Jurkat, Clone E6-1 (cell line): ENCODE measurements around the gene TBC1D21.
A peak's percentile ranks its signal among the peaks of the same experiment; 100 is the strongest.

Experiments used
- DNase-seq: peaks from one replicate; pipeline ENCODE4 v3.0.0-alpha.2; 2011; ENCODE audit warnings: low read depth, low spot score
- H3K4me3 ChIP-seq: 2 replicates; pipeline ENCODE4 v1.5.1; 2011; ENCODE audit warnings: mild to moderate bottlenecking, low read length, control low read depth, moderate library complexity

The TBC1D21 gene

GRCh38 chr15:73856458-73857192 lies 16.7 kb upstream of the TBC1D21 start:
- DNase-seq, result peak; percentile 80

DNA sequence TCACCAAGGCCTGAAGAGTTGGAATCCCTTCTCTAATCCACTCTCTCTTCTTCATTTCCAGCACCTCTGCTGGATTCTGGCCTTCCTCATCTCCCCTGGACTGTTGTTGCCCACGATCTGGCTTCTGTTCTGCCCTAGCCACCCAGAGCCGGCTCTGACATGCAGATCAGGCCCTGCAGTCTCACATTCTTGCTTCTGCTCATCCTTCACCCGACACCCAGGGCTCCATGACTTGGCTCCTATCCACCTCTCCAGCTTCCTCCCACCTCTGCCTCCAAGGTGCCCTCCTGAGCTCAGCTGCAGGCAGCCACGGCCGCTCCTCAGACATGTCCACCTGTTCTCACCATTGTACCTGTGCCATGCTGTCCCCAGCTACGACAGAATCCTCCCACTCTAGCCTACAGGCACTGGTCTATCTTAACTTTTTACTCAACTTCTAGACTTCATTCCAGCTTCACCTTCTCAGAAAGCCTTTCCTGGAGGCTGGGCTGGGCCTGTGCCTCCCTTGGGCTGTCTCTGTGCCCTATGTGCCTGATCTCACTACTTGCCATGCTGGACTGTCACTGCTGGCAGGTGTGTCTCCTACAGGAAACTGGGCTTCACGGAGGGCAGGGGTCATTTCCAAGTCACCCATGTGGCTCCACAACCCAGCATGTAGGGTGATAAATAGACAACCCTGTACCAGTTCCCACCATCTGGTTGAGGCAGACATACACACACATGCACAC lies 16.0 kb upstream of the TBC1D21 start:
- H3K4me3 ChIP-seq, result no peak overlapping the region
- no peak for DNase-seq

More at GRCh38 chr15:73856458-73857192, 16.7 kb upstream of the TBC1D21 start:
- no peak overlapping the region for H3K4me3 ChIP-seq

DNA sequence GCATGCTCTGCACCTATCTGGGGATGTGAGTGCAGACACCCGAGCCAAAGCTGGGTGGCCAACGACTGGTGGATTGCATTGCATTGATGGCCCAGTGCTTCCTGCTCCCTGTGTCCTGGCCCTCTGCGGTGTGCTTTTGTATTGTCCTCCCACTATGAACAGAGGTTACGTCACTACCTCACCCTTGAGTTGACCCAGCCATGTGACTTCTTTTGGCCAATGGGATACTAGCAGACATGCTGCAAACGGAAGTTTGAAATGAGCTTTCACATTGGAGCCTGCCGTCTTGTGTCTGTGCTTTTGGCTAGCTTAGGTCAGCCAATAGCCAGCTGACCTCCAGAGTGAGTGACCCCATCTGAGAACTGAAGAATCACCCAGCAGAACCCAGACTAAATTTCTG lies 15.3 kb upstream of the TBC1D21 start:
- DNase-seq, result no peak
- H3K4me3 ChIP-seq, result no peak overlapping the region

GRCh38 chr15:73862276-73862675 lies 11.1 kb upstream of the TBC1D21 start:
- no peak for DNase-seq
- H3K4me3 ChIP-seq, result no peak overlapping the region

DNA sequence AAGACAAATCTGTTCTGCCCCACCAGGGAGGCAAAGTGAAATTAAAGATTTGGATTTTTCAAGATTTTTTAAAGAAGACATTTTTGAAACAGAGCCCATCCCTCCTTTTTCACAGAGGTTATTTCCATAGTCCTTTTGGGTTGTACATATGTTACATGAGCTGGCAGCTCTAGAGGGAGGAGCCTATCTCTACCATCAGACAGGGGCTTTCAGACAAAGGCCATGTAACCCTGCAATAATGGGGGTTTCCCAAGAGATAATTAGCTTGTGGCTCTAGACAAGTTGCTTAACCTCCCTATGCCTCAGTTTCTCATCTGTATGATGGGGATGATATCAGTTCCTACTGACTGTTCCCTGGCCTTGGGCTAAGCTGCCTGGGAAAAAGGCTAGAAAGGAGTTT lies 8.0 kb upstream of the TBC1D21 start:
- DNase-seq, result no peak
- no peak overlapping the region; the same call in 1 of the 2 replicates for H3K4me3 ChIP-seq

DNA sequence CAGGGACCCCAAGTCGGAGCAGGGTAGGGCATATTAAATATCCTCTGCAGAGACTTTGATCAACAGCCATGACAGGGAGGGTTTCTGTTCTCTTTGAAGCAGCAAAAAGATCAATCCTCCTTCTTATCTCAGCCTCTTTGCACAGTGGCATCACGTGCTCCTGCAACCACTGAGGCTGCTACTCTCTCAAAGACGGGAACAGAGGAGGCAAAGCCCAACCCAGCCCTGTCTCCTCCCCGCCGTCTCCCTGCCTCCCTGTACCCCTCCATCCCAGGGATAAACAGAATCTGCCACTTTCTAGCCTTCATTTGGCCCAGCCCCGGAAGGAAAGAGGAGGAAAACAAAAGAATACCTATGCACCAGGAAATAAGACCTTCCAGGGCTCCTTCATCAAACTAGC lies 7.5 kb upstream of the TBC1D21 start:
- peak; percentile 82 for DNase-seq
- H3K4me3 ChIP-seq, result peak overlapping the region; percentile 17

DNA sequence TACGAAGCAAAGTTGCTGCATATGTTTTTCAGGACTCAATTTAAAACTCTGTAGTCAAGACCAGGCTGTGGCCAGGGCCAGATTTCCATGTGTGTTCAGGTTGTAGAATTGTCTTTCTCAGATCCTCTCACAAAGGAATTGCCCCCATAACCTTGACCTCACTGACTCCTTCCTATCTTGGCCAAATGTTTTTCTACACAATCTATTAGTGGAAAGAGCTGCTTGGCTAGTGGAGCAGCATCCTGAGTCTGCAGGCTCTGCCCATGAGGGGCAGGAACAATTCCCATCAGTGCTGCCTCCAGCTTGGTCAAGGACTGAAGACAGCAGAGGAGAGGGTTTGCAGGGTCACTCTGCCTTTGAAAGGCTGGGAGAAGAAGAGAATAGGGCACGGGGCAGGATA lies 6.9 kb upstream of the TBC1D21 start:
- DNase-seq, result no peak
- no peak overlapping the region for H3K4me3 ChIP-seq

- no peak for DNase-seq
Measured at GRCh38 chr15:73866881-73867410, 6.4 kb upstream of the TBC1D21 start.

DNA sequence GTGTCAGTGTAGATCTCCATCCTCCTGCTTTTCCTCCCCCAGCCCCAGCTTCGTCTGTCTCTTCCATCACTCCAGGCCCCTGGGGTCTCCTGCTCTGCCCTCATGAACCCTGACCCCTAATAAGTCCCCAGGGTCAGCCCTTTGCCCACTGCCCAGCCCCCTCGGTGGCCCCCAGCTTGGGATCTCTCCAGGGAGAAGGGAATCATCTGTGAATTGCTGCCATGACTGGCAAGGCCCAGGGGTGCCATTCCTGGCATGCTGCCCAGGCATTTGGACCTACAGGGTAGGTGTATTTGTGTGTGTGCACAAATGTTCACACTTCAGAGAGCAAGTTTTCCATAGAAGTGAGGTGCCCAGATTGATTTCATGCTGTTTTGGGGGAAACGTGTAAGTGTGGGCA lies 5.9 kb upstream of the TBC1D21 start:
- H3K4me3 ChIP-seq, result no peak overlapping the region
- DNase-seq, result no peak

More at GRCh38 chr15:73866881-73867410, 6.4 kb upstream of the TBC1D21 start:
- no peak overlapping the region for H3K4me3 ChIP-seq

- DNase-seq, result no peak
Measured at GRCh38 chr15:73867956-73868355, 5.4 kb upstream of the TBC1D21 start.

GRCh38 chr15:73869216-73869995 lies 4.0 kb upstream of the TBC1D21 start:
- H3K4me3 ChIP-seq, result no peak overlapping the region

More at GRCh38 chr15:73867956-73868355, 5.4 kb upstream of the TBC1D21 start:
- no peak overlapping the region for H3K4me3 ChIP-seq

GRCh38 chr15:73870700-73871408 lies 2.5 kb upstream of the TBC1D21 start:
- peak; percentile 91 for DNase-seq
- peak overlapping the region; percentile 20 for H3K4me3 ChIP-seq

More at GRCh38 chr15:73869216-73869995, 4.0 kb upstream of the TBC1D21 start:
- no peak for DNase-seq

GRCh38 chr15:73872346-73872745 lies 1.0 kb upstream of the TBC1D21 start:
- H3K4me3 ChIP-seq, result no peak overlapping the region
- DNase-seq, result no peak

- DNase-seq, result peak; percentile 77
- H3K4me3 ChIP-seq, result no peak overlapping the region
Measured at GRCh38 chr15:73873889-73874511, 636 bp downstream of the TBC1D21 start.

DNA sequence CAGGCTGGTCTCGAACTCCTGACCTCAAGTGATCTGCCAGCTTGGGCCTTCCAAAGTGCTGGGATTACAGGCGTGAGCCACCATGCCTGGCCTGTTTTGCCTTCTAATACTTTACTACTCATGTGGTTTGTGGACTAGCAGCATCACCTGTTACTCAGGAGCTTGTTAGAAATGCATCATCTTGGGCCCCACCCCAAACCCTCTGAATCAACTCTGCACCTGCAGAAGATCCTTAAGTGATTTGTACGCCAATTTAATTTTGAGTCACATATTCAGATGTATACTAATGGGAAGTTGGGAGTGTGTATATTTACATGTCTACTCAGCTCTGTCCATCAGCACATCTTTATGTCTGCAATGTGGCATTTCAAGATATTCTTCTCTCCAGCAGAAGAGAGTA lies 6.1 kb downstream of the TBC1D21 start:
- no peak for DNase-seq
- H3K4me3 ChIP-seq, result no peak overlapping the region

- no peak for DNase-seq
- H3K4me3 ChIP-seq, result no peak overlapping the region
Measured at GRCh38 chr15:73881579-73882320, 8.4 kb downstream of the TBC1D21 start.

DNA sequence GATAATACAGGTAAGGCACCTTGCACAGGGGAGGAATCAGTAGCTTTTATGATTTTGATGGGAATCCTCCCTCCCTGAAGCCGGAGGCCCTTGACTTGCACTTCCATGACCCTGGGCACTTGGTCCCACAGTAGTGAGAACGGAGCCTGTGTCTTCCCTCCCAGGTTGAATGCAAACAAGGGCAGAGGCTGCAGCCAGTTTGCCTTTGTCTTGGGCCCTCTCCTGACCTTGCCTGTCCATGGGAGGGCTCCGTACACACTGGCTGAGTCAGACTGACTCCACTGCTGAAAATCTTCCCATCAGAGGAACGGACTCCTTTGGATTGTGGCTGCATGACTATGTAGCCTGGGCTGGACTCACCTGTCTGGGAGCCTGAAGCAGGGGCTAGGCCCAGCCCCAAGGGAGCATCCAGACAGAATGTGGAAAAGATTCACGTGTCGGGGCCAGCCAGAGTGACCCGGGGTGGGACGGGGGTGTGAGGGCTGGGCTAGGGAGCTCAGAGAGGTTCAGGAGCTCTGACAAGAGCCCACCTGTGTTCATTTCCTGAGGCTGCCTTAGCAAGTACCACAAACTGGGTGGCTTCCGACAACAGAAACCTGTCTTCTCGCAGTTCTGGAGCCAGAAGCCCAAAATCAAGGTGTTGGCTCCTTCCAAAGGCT lies 9.5 kb downstream of the TBC1D21 start:
- no peak for DNase-seq
- no peak overlapping the region for H3K4me3 ChIP-seq
